GM23248 (cell line): ENCODE measurements around the gene TRAF2.

ENCODE experiments used
- EZH2 ChIP-seq: fragments of 200-600 bp; sonication (generic); IDR thresholded peaks from 2 replicates; pipeline ENCODE4 v1.6.1; 2018; ENCODE audit warnings: antibody characterized with exemption, mild to moderate bottlenecking; ENCODE audit not compliant: insufficient read depth, poor library complexity, severe bottlenecking
- EZH2phosphoT487 ChIP-seq: fragments of 200-600 bp; sonication (generic); IDR thresholded peaks from 2 replicates; pipeline ENCODE4 v1.6.1; 2018; ENCODE audit warnings: antibody characterized with exemption, moderate library complexity, mild to moderate bottlenecking, low read depth; ENCODE audit not compliant: insufficient read depth

DNA sequence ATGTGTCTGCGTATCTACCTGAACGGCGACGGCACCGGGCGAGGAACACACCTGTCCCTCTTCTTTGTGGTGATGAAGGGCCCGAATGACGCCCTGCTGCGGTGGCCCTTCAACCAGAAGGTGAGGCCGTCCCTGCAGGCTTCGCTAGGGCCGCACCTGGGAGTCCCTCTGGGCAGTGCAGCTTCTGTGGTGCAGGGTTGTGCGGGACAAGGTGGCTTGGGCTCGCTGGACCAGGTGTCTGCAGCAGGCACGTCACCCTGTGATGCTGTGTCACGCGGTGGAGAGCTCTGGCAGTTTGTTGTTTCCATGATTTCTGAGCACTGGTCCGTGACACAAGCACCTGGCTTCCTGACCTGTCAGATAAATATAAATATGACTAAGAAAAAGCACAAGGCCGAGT lies 37.6 kb downstream of the TRAF2 start:
- TF ChIP-seq EZH2 = no peak
- no peak for TF ChIP-seq EZH2phosphoT487
